ENCODE measurements around the gene MYH9.

Gene MYH9

GRCh38 chr22:36364255-36365019 lies 23.3 kb downstream of the MYH9 start:
- Histone ChIP-seq H3K4me3 (no peak overlapping the region), H3K9ac (peak overlapping the region in 5 of 11 experiments; percentile 1 to 55 (median 20); a peak in 6 of 22 replicates), H3K4me1 (peaks cover 100% of the 10 kb centered on the region in 10 experiments), H3K9me3 (replicated peaks in 1 of 11) (no peaks in the 10 kb centered on the region), H4K20me1 (peaks cover 100% of the 10 kb centered on the region in 11 experiments), H3K36me3 (peaks cover 23 to 98% (median 89%) of the 10 kb centered on the region in 11 experiments), H3K27ac (peak overlapping the region in 3 of 11 experiments; percentile 18 to 69 (median 23); a peak in 4 of 22 replicates), H3K4me2 (peak overlapping the region; percentile 62 to 99 (median 89)), H3K27me3 (no peaks in the 10 kb centered on the region)
- TF ChIP-seq Cebpa-rat (IDR thresholded peaks at IDR 0.05): no peak

GRCh38 chr22:36363349-36363981 lies 24.3 kb downstream of the MYH9 start:
- H3K9me3 ChIP-seq (replicated peaks in 1 of 11): no peaks in the 10 kb centered on the region
- no peak overlapping the region for H3K4me3 ChIP-seq
- peak overlapping the region in 3 of 11 experiments; percentile 7 to 42 (median 20); a peak in 4 of 22 replicates for H3K9ac ChIP-seq
- H3K27me3 ChIP-seq: no peaks in the 10 kb centered on the region
- H3K4me1 ChIP-seq: peaks cover 100% of the 10 kb centered on the region in 10 experiments
- H3K4me2 ChIP-seq: peak overlapping the region; percentile 62 to 99 (median 89)
- no peak for TF ChIP-seq Cebpa-rat (IDR thresholded peaks at IDR 0.05)
- peaks cover 23 to 97% (median 89%) of the 10 kb centered on the region in 11 experiments for H3K36me3 ChIP-seq
- 0 out of 22 replicates have a peak overlapping the region, but pooled peaks of 2 of the 11 experiments have one; percentile 18 to 23 for H3K27ac ChIP-seq
- H4K20me1 ChIP-seq: peaks cover 100% of the 10 kb centered on the region in 11 experiments

- Histone ChIP-seq H3K4me3 (no peak overlapping the region), H3K4me1 (peaks cover 100% of the 10 kb centered on the region in 10 experiments), H3K4me2 (peak overlapping the region; percentile 62 to 99 (median 89)), H3K27me3 (no peaks in the 10 kb centered on the region), H4K20me1 (peaks cover 100% of the 10 kb centered on the region in 11 experiments), H3K27ac (peak overlapping the region in 2 of 11 experiments; percentile 23 to 31; a peak in 1 of 22 replicates), H3K9ac (peak overlapping the region in 1 of 11 experiments; percentile 31; a peak in 2 of 22 replicates), H3K36me3 (peaks cover 23 to 97% (median 89%) of the 10 kb centered on the region in 11 experiments), H3K9me3 (replicated peaks in 1 of 11) (no peaks in the 10 kb centered on the region)
- TF ChIP-seq Cebpa-rat (IDR thresholded peaks at IDR 0.05): no peak
These were observed 24.8 kb downstream of the MYH9 start for GRCh38 chr22:36362932-36363331.

- Histone ChIP-seq H3K4me3 (no peak overlapping the region), H3K4me2 (peak overlapping the region; percentile 39 to 99 (median 89)), H3K27me3 (no peaks in the 10 kb centered on the region), H3K9me3 (replicated peaks in 1 of 11) (no peaks in the 10 kb centered on the region), H3K27ac (0 out of 22 replicates have a peak overlapping the region, but pooled peaks of 1 of the 11 experiments have one; percentile 3), H3K9ac (peak overlapping the region in 2 of 11 experiments; percentile 20 to 38; a peak in 3 of 22 replicates), H3K36me3 (peaks cover 19 to 97% (median 88%) of the 10 kb centered on the region in 11 experiments), H4K20me1 (peaks cover 100% of the 10 kb centered on the region in 11 experiments), H3K4me1 (peaks cover 100% of the 10 kb centered on the region in 10 experiments)
- no peak for TF ChIP-seq Cebpa-rat (IDR thresholded peaks at IDR 0.05)
These were observed 25.7 kb downstream of the MYH9 start for GRCh38 chr22:36362075-36362474.

GRCh38 chr22:36360871-36361383 lies 26.8 kb downstream of the MYH9 start:
- Histone ChIP-seq H3K9me3 (replicated peaks in 1 of 11) (no peaks in the 10 kb centered on the region), H3K4me2 (peak overlapping the region; percentile 39 to 99 (median 89)), H3K4me3 (peak overlapping the region in 1 of 10 experiments; percentile 11; a peak in 1 of 20 replicates), H3K27me3 (no peaks in the 10 kb centered on the region), H3K36me3 (peaks cover 11 to 97% (median 87%) of the 10 kb centered on the region in 11 experiments; a peak in 20 of 22 replicates), H4K20me1 (peaks cover 100% of the 10 kb centered on the region in 11 experiments), H3K27ac (peak overlapping the region in 2 of 11 experiments; percentile 11 to 19; a peak in 2 of 22 replicates), H3K4me1 (peaks cover 100% of the 10 kb centered on the region in 10 experiments), H3K9ac (peak overlapping the region in 4 of 11 experiments; percentile 4 to 40 (median 32); a peak in 5 of 22 replicates)
- TF ChIP-seq Cebpa-rat (IDR thresholded peaks at IDR 0.05): no peak

GRCh38 chr22:36360011-36360410 lies 27.8 kb downstream of the MYH9 start:
- TF ChIP-seq Cebpa-rat (IDR thresholded peaks at IDR 0.05): no peak
- Histone ChIP-seq H4K20me1 (peaks cover 100% of the 10 kb centered on the region in 11 experiments), H3K36me3 (peaks cover 11 to 97% (median 82%) of the 10 kb centered on the region in 11 experiments; a peak in 20 of 22 replicates), H3K9ac (no peak overlapping the region), H3K4me3 (no peak overlapping the region), H3K9me3 (replicated peaks in 1 of 11) (no peaks in the 10 kb centered on the region), H3K27me3 (no peaks in the 10 kb centered on the region), H3K4me2 (peak overlapping the region; percentile 61 to 99 (median 89); a peak in 21 of 22 replicates), H3K4me1 (peaks cover 100% of the 10 kb centered on the region in 10 experiments), H3K27ac (no peak overlapping the region)

GRCh38 chr22:36359470-36359996 lies 28.2 kb downstream of the MYH9 start:
- Histone ChIP-seq H3K4me2 (peak overlapping the region; percentile 75 to 99 (median 92)), H3K27ac (peak overlapping the region in 3 of 11 experiments; percentile 2 to 24 (median 17); a peak in 4 of 22 replicates), H3K4me3 (no peak overlapping the region), H3K9ac (peak overlapping the region in 4 of 11 experiments; percentile 7 to 45 (median 32); a peak in 3 of 22 replicates), H3K36me3 (peaks cover 10 to 96% (median 81%) of the 10 kb centered on the region in 11 experiments; a peak in 20 of 22 replicates), H3K9me3 (replicated peaks in 1 of 11) (no peaks in the 10 kb centered on the region), H3K27me3 (no peaks in the 10 kb centered on the region), H4K20me1 (peaks cover 100% of the 10 kb centered on the region in 11 experiments), H3K4me1 (peaks cover 100% of the 10 kb centered on the region in 10 experiments)
- TF ChIP-seq Cebpa-rat (IDR thresholded peaks at IDR 0.05): no peak

Data from BLaER1 treated with 17β-estradiol and CSF1 and Interleukin-3, amounts not matched to agents 10 nM and 100 nM (cell line).